H9 (cell line): ENCODE results near the gene CABLES2. TPM values are rescaled to one million over a fixed set of nuclear protein-coding genes. Genes with fewer than 3 reads are reported as not detected.

Source experiments
- DNase-seq: peaks from one replicate; pipeline ENCODE4 v3.0.0-alpha.2; 2017
- H2AFZ ChIP-seq: one replicate; pipeline ENCODE4 v1.6.1; 2013; ENCODE audit warnings: mild to moderate bottlenecking, low read length, control low read depth, moderate library complexity
- H2AK5ac ChIP-seq: 2 replicates; pipeline ENCODE4 v1.6.1; 2013; ENCODE audit warnings: low read length, control low read depth, mixed read lengths; ENCODE audit not compliant: insufficient read length
- H2BK120ac ChIP-seq: one replicate; pipeline ENCODE4 v1.6.1; 2013; ENCODE audit warnings: low read depth, mild to moderate bottlenecking, low read length, control low read depth, inconsistent platforms; ENCODE audit not compliant: poor library complexity, severe bottlenecking
- H2BK12ac ChIP-seq: 2 replicates; pipeline ENCODE4 v1.6.1; 2013; ENCODE audit warnings: low read length, control low read depth, mixed read lengths, low read depth; ENCODE audit not compliant: insufficient read length
- H2BK15ac ChIP-seq: 2 replicates; pipeline ENCODE4 v1.6.1; 2013; ENCODE audit warnings: low read depth, low read length, control low read depth
- H2BK20ac ChIP-seq: one replicate; pipeline ENCODE4 v1.6.1; 2013; ENCODE audit warnings: low read depth, mild to moderate bottlenecking, low read length, control low read depth, inconsistent platforms; ENCODE audit not compliant: poor library complexity, severe bottlenecking
- H2BK5ac ChIP-seq: 2 replicates; pipeline ENCODE4 v1.6.1; 2013; ENCODE audit warnings: low read length, control low read depth, mixed read lengths; ENCODE audit not compliant: insufficient read length
- H3K14ac ChIP-seq: 2 replicates; pipeline ENCODE4 v1.6.1; 2013; ENCODE audit warnings: low read length, control low read depth; ENCODE audit not compliant: insufficient read depth
- H3K18ac ChIP-seq: 2 replicates; pipeline ENCODE4 v1.6.1; 2013; ENCODE audit warnings: low read depth, mild to moderate bottlenecking, mixed read lengths, low read length, control low read depth; ENCODE audit not compliant: insufficient read length
- H3K23ac ChIP-seq: 2 replicates; pipeline ENCODE4 v1.6.1; 2013; ENCODE audit warnings: low read length, control low read depth, mixed read lengths, low read depth; ENCODE audit not compliant: insufficient read length
- H3K23me2 ChIP-seq: 2 replicates; pipeline ENCODE4 v1.6.1; 2013; ENCODE audit warnings: low read depth, mild to moderate bottlenecking, mixed read lengths, low read length, control low read depth; ENCODE audit not compliant: insufficient read length, poor library complexity, severe bottlenecking
- H3K27ac ChIP-seq: 2 replicates; pipeline ENCODE4 v1.5.1; 2013; ENCODE audit warnings: low read length, control low read depth, mixed read lengths, low read depth; ENCODE audit not compliant: insufficient read length
- H3K27me3 ChIP-seq: 2 replicates; pipeline ENCODE4 v1.6.1; 2013; ENCODE audit warnings: low read length, control low read depth, inconsistent platforms; ENCODE audit not compliant: insufficient read depth
- H3K4ac ChIP-seq: 2 replicates; pipeline ENCODE4 v1.6.1; 2013; ENCODE audit warnings: low read depth, mild to moderate bottlenecking, control low read depth, inconsistent platforms, low read length, moderate library complexity
- H3K4me1 ChIP-seq: 2 replicates; pipeline ENCODE4 v1.6.1; 2013; ENCODE audit warnings: low read length, control low read depth, inconsistent platforms; ENCODE audit not compliant: insufficient read depth
- H3K4me2 ChIP-seq: 2 replicates; pipeline ENCODE4 v1.6.1; 2013; ENCODE audit warnings: low read length, control low read depth, mixed read lengths; ENCODE audit not compliant: insufficient read length, insufficient read depth
- H3K56ac ChIP-seq: 2 replicates; pipeline ENCODE4 v1.6.1; 2013; ENCODE audit warnings: low read depth, mild to moderate bottlenecking, mixed read lengths, low read length, control low read depth; ENCODE audit not compliant: insufficient read length
- H3K79me1 ChIP-seq: 2 replicates; pipeline ENCODE4 v1.6.1; 2013; ENCODE audit warnings: low read depth, mild to moderate bottlenecking, moderate library complexity, low read length, control low read depth, inconsistent platforms; ENCODE audit not compliant: insufficient read depth, poor library complexity, severe bottlenecking
- H3K79me2 ChIP-seq: 2 replicates; pipeline ENCODE4 v1.6.1; 2013; ENCODE audit warnings: low read length, control low read depth, inconsistent platforms; ENCODE audit not compliant: insufficient read depth
- H3K9ac ChIP-seq: 2 replicates; pipeline ENCODE4 v1.6.1; 2013; ENCODE audit warnings: low read length, control low read depth, mixed read lengths; ENCODE audit not compliant: insufficient read length; ENCODE audit errors: extremely low read depth
- H3K9me3 ChIP-seq: one replicate; pipeline ENCODE4 v1.6.1; 2013; ENCODE audit warnings: low read depth, low read length, inconsistent platforms; ENCODE audit not compliant: control insufficient read depth
- H3T11ph ChIP-seq: one replicate; pipeline ENCODE4 v1.6.1; 2013; ENCODE audit warnings: mild to moderate bottlenecking, low read length, control low read depth, inconsistent platforms
- H4K20me1 ChIP-seq: one replicate; pipeline ENCODE4 v1.6.1; 2013; ENCODE audit not compliant: control insufficient read depth, insufficient read length, insufficient read depth
- H4K5ac ChIP-seq: 2 replicates; pipeline ENCODE4 v1.6.1; 2013; ENCODE audit warnings: low read depth, mild to moderate bottlenecking, mixed read lengths, low read length, control low read depth; ENCODE audit not compliant: insufficient read length
- H4K8ac ChIP-seq: replicated peaks from 2 replicates; pipeline ENCODE4 v1.6.1; 2013; ENCODE audit warnings: low read length, control low read depth, mixed read lengths, low read depth; ENCODE audit not compliant: insufficient read length
- H4K91ac ChIP-seq: 2 replicates; pipeline ENCODE4 v1.6.1; 2013; ENCODE audit warnings: low read depth, mild to moderate bottlenecking, moderate library complexity, mixed read lengths, low read length, control low read depth; ENCODE audit not compliant: insufficient read length
- H3K27ac Mint-ChIP-seq, 3 experiments: 2 replicates in 2 of 3; 3 replicates in 1 of 3; pipeline ENCODE4 v1.8.0; 2020 to 2021; ENCODE audit warnings: mixed read lengths in 3 of 3, mild to moderate bottlenecking in 1 of 3, moderate library complexity in 1 of 3
- H3K27me3 Mint-ChIP-seq: 2 replicates; pipeline ENCODE4 v1.8.0; 2021; ENCODE audit warnings: low read depth, mild to moderate bottlenecking, moderate library complexity, mixed read lengths
- H3K36me3 Mint-ChIP-seq, 3 experiments: 2 replicates in 2 of 3; 3 replicates in 1 of 3; pipeline ENCODE4 v1.8.0; 2020 to 2021; ENCODE audit warnings: low read depth in 3 of 3, mixed read lengths in 3 of 3; ENCODE audit not compliant: insufficient read depth in 1 of 3
- H3K4me1 Mint-ChIP-seq, 2 experiments: 2 replicates each; pipeline ENCODE4 v1.8.0; 2020; ENCODE audit warnings: mixed read lengths in 2 of 2
- H3K4me3 Mint-ChIP-seq, 2 experiments: 2 replicates in 1 of 2; 3 replicates in 1 of 2; pipeline ENCODE4 v1.8.0; 2020 to 2021; ENCODE audit warnings: mild to moderate bottlenecking in 2 of 2, mixed read lengths in 2 of 2, moderate library complexity in 1 of 2
- H3K9me3 Mint-ChIP-seq, 2 experiments: 2 replicates in 1 of 2; 3 replicates in 1 of 2; pipeline ENCODE4 v1.8.0; 2020; ENCODE audit warnings: mild to moderate bottlenecking in 2 of 2, mixed read lengths in 2 of 2, moderate library complexity in 1 of 2
- WGBS: extraction: QIAGEN DNeasy Blood & Tissue Kit; methylation state at CpG from one replicate; pipeline ENCODE4 v1.1.7; 2013; ENCODE audit warnings: missing lambda C conversion rate, low lambda C conversion rate, mixed read lengths; ENCODE audit not compliant: insufficient read length; ENCODE audit errors: extremely low coverage; 5-methylcytosine and 5-hydroxymethylcytosine counted together
- total RNA-seq: library from RNA; stranded (reverse); gene quantifications from 2 replicates; pipeline ENCODE4 v1.2.1, GENCODE V29; 2021
- TF ChIP-seq, protein P1 (sequence below): fragments of 200-600 bp; sonication (generic); conservative IDR thresholded peaks from 3 replicates; pipeline ENCODE4 v1.8.0; 2021; ENCODE audit warnings: antibody characterized with exemption, mild to moderate bottlenecking

CABLES2 gene
- total RNA-seq, 1 experiment from 2014 or later: 10.8 TPM

DNA sequence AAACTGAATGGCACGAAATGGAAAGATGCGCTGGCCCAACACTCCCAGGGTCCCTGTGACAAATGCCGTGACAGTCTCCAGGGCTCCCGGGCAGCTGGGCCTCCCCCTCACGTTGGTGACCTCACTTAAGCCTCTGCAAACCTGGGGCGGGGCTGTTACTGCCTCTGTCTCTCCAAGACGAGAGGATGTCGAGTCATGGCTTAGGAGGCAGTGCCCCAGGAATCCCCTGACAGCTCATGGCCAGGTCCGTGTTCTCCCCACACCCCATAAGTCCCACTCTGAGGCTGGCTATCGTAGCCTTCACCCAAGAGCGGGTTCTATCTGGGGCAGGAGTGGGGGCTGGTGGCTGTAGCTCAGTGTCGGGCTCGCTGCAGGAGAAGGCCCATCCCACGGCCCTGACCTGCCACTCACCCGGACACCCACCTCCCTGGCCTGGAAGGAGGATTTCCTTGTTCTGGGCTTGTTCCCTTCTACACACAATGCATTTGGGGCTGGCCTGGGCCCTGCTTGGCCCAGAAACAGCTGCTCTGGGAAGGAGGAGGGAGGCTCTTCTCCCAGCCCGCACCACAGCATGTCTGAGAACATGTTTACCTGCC is 25.8 kb downstream of the CABLES2 start:
- Histone ChIP-seq H3K23me2 (peaks cover 5% of the 10 kb centered on the region), H3K27ac (no peak overlapping the region), H4K8ac (no peak overlapping the region), H4K91ac (no peak overlapping the region), H2AFZ (no peak overlapping the region), H3K79me2 (peaks cover 3% of the 10 kb centered on the region; the same call in 1 of the 2 replicates), H3K4me2 (no peak overlapping the region), H2BK15ac (no peak overlapping the region), H3K18ac (no peak overlapping the region), H3T11ph (no peak overlapping the region), H3K23ac (no peak overlapping the region), H3K27me3 (no peaks in the 10 kb centered on the region), H4K20me1 (no peaks in the 10 kb centered on the region), H3K9me3 (no peaks in the 10 kb centered on the region), H3K56ac (no peak overlapping the region), H4K5ac (no peak overlapping the region), H3K9ac (no peak overlapping the region), H2BK5ac (no peak overlapping the region), H3K79me1 (no peaks in the 10 kb centered on the region), H2BK20ac (no peak overlapping the region), H2AK5ac (no peak overlapping the region), H3K4me1 (no peaks in the 10 kb centered on the region), H3K4ac (no peak overlapping the region), H2BK120ac (no peak overlapping the region), H2BK12ac (no peak overlapping the region), H3K14ac (no peak overlapping the region)
- Mint-ChIP-seq H3K27ac (no peak overlapping the region), H3K9me3 (peaks cover 4 to 6% of the 10 kb centered on the region in 2 experiments; a peak in 4 of 5 replicates), H3K27me3 (no peaks in the 10 kb centered on the region; the same call in 1 of the 2 replicates), H3K36me3 (peaks cover 8 to 17% (median 11%) of the 10 kb centered on the region in 3 experiments), H3K4me1 (peaks cover 21 to 30% of the 10 kb centered on the region in 2 experiments), H3K4me3 (no peak overlapping the region)
- DNase-seq: no peak
- WGBS: no CpG with 5 or more reads among the region's 16 CpGs
- TF ChIP-seq, protein P1, sequence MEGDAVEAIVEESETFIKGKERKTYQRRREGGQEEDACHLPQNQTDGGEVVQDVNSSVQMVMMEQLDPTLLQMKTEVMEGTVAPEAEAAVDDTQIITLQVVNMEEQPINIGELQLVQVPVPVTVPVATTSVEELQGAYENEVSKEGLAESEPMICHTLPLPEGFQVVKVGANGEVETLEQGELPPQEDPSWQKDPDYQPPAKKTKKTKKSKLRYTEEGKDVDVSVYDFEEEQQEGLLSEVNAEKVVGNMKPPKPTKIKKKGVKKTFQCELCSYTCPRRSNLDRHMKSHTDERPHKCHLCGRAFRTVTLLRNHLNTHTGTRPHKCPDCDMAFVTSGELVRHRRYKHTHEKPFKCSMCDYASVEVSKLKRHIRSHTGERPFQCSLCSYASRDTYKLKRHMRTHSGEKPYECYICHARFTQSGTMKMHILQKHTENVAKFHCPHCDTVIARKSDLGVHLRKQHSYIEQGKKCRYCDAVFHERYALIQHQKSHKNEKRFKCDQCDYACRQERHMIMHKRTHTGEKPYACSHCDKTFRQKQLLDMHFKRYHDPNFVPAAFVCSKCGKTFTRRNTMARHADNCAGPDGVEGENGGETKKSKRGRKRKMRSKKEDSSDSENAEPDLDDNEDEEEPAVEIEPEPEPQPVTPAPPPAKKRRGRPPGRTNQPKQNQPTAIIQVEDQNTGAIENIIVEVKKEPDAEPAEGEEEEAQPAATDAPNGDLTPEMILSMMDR: no peak
